NOMO-1 treated with DMSO at 0.1 percent for 48 hours (cell line): Measurements from ENCODE around the gene GLI3.

ENCODE experiments used
- DNase-seq: peaks from one replicate; lab custom pipeline; 2025; ENCODE audit not compliant: unreplicated experiment; lab: John Stamatoyannopoulos, UW

GLI3 gene

GRCh38 chr7:42144604-42145003 lies 92.4 kb downstream of the GLI3 start:
- no peak for DNase-seq

GRCh38 chr7:42143711-42144600 lies 93.1 kb downstream of the GLI3 start:
- DNase-seq = no peak

DNA sequence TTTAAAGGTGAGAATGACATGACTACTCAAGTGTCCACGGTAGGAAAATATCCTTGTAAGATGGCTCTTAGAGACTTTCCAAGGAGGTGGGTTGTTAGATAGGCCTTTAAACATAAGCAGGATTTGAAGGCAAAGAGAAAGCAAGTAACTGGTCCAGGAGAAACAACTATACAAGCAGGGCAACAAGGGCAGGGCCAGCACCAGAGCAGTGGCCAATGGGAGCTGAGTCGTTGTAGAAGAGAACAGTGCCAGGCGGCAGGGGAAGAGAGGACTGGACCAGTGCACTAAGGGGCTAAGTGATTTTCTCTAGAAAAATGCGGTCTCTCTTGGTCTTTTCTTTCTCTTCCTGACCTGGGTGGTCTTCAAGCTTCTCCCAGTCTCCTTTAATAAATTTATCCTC lies 94.9 kb downstream of the GLI3 start:
- no peak for DNase-seq

DNA sequence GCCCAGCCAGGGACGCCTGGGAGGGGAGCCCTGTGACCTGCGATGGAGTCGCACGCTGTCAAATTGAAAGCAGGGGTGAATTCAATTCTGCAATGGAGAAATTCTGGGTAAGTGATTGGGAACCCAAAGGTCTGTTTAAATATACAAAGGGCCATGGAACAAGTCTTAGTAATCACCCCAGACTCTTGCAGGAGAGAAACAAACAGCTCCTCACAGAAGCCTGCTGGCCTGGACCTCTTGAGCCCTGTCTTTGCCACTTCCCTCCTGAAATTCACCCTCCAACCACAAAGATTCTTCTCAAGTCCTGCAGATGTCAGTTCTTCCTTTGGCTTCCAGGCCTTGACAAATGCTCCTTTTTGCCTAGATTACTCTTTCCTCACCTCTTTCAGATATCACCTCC lies 97.3 kb downstream of the GLI3 start:
- no peak for DNase-seq

- DNase-seq = no peak
These were observed 98.3 kb downstream of the GLI3 start for GRCh38 chr7:42138691-42139090.

- DNase-seq = no peak
These were observed 99.1 kb downstream of the GLI3 start for GRCh38 chr7:42137941-42138340.

GRCh38 chr7:42137431-42137830 lies 99.6 kb downstream of the GLI3 start:
- DNase-seq = no peak

DNA sequence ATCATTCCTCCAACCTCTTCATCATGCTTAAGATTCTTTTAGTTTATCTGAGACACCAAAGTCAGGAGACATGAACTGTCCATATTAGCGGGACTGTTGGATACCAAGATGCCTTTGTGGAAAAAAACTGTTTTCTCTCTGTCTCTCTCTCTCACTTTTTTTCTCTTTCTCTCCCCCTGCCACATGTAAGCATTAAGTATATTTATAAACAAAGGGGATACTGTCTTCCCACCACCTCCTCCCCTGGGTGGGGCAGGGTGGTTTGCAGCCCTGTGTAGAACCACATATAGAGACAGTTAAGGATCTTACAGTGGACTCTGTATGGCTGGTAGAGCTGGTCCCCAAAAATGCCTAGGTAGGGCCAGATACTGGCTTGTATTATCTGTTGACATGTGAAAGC lies 101.3 kb downstream of the GLI3 start:
- no peak for DNase-seq

GRCh38 chr7:42134276-42134876 lies 102.6 kb downstream of the GLI3 start:
- no peak for DNase-seq

GRCh38 chr7:42133321-42133720 lies 103.7 kb downstream of the GLI3 start:
- DNase-seq = no peak

- no peak for DNase-seq
These were observed 108.3 kb downstream of the GLI3 start for GRCh38 chr7:42128703-42129102.

- peak; percentile 61 for DNase-seq
These were observed 109.8 kb downstream of the GLI3 start for GRCh38 chr7:42127232-42127622.

GRCh38 chr7:42126475-42127231 lies 110.4 kb downstream of the GLI3 start:
- DNase-seq = no peak

GRCh38 chr7:42125321-42125720 lies 111.7 kb downstream of the GLI3 start:
- no peak for DNase-seq

DNA sequence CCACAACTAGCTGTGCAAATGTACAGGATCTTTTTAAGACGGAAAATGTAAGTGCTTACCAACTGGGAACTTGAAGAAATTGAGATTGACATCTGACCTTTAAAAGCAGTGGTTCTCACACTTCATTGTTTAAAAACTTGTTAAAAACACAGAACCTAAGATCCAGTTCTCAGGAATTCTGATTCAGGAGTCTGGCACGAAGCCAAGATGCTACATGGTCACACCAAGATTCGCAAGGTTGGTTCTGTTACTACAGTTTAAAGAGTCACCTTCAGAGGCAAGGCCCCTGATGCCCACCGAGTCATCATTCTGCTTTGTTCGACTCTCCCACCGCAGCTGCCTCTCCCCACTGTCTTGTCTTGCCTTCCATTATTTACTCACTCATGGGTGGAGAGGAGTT lies 113.3 kb downstream of the GLI3 start:
- no peak for DNase-seq

GRCh38 chr7:42120191-42120590 lies 116.8 kb downstream of the GLI3 start:
- no peak for DNase-seq

- DNase-seq = no peak
These were observed 119.8 kb downstream of the GLI3 start for GRCh38 chr7:42117201-42117600.

DNA sequence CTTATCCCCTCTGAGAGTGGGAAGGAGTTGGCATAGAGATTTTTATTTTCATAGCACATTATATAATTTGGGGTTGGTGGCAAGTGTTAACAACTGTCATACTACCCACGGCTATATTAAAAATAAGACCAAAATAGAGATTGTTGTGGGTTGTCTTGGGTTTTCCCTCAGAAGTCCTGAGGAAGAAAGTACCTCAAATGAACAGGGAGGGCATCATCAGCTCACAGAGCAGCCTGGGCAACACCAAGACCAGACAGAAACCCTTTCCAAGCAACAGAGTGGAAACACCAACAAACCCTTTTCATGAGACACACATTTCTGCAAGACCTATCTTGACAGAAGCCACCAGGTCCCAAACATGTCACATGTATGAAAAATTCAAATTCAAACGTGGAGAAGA lies 121.2 kb downstream of the GLI3 start:
- DNase-seq = no peak

- DNase-seq = no peak
These were observed 126.7 kb downstream of the GLI3 start for GRCh38 chr7:42110333-42110732.

GRCh38 chr7:42108803-42109528 lies 128.0 kb downstream of the GLI3 start:
- DNase-seq = no peak
